AG09309 (cell line): Measurements from ENCODE around the gene BFSP2.

Experiments
- DNase-seq: peaks from one replicate; pipeline ENCODE4 v3.0.0-alpha.2; 2010; ENCODE audit warnings: low read depth
- H3K4me3 ChIP-seq: 2 replicates; pipeline ENCODE4 v1.5.1; 2011; ENCODE audit warnings: mild to moderate bottlenecking, low read depth, low read length, moderate library complexity; ENCODE audit not compliant: control insufficient read depth
- CTCF ChIP-seq: IDR thresholded peaks from 2 replicates; pipeline ENCODE4 v1.5.1; 2011; ENCODE audit warnings: mild to moderate bottlenecking, low read depth, low read length, inconsistent platforms; ENCODE audit not compliant: insufficient read depth, control insufficient read depth; ENCODE audit errors: missing control alignments

Gene BFSP2

GRCh38 chr3:133448478-133449122, 48.7 kb downstream of the BFSP2 start:
- no peak for DNase-seq
- H3K4me3 ChIP-seq: no peak overlapping the region
- TF ChIP-seq CTCF: no peak

- DNase-seq: no peak
- no peak for TF ChIP-seq CTCF
- H3K4me3 ChIP-seq: no peak overlapping the region
Observed at GRCh38 chr3:133451309-133451708, 51.5 kb downstream of the BFSP2 start.

GRCh38 chr3:133452641-133453319, 52.9 kb downstream of the BFSP2 start:
- no peak for TF ChIP-seq CTCF
- no peak overlapping the region for H3K4me3 ChIP-seq
- peak; percentile 17 for DNase-seq

GRCh38 chr3:133453383-133453782, 53.5 kb downstream of the BFSP2 start:
- no peak for TF ChIP-seq CTCF
- DNase-seq: no peak
- no peak overlapping the region for H3K4me3 ChIP-seq

- DNase-seq: no peak
- no peak overlapping the region for H3K4me3 ChIP-seq
Observed at GRCh38 chr3:133455281-133455680, 55.4 kb downstream of the BFSP2 start.

GRCh38 chr3:133455960-133456359, 56.1 kb downstream of the BFSP2 start:
- no peak for DNase-seq
- H3K4me3 ChIP-seq: no peak overlapping the region
- no peak for TF ChIP-seq CTCF

More at GRCh38 chr3:133455281-133455680, 55.4 kb downstream of the BFSP2 start:
- no peak for TF ChIP-seq CTCF
